GM12801 (cell line): ENCODE results near the gene SLC35A3.

Source experiments
- TF ChIP-seq, protein P1 (sequence below): IDR thresholded peaks from one replicate; pipeline ENCODE4 v1.5.1; 2011; ENCODE audit warnings: control low read depth; ENCODE audit not compliant: insufficient read length; ENCODE audit errors: extremely low read depth

SLC35A3 gene

DNA sequence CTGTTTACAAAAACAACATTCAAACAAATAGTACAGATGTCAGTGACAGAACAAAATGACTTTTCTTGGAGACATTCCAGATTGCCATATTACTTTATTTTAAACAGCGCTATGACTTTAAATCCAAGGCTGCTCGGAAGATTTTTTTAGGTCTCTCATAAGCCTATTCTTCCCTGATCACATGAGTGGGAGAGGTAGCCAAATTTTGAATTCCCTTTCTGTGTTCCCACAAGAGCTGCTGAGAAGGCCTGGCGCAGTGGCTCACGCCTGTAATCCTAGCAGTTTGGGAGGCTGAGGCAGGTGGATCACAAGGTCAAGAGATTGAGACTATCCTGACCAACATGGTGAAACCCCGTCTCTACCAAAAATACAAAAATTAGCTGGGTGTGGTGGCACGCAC, 53.7 kb downstream of the SLC35A3 start:
- TF ChIP-seq, protein P1, sequence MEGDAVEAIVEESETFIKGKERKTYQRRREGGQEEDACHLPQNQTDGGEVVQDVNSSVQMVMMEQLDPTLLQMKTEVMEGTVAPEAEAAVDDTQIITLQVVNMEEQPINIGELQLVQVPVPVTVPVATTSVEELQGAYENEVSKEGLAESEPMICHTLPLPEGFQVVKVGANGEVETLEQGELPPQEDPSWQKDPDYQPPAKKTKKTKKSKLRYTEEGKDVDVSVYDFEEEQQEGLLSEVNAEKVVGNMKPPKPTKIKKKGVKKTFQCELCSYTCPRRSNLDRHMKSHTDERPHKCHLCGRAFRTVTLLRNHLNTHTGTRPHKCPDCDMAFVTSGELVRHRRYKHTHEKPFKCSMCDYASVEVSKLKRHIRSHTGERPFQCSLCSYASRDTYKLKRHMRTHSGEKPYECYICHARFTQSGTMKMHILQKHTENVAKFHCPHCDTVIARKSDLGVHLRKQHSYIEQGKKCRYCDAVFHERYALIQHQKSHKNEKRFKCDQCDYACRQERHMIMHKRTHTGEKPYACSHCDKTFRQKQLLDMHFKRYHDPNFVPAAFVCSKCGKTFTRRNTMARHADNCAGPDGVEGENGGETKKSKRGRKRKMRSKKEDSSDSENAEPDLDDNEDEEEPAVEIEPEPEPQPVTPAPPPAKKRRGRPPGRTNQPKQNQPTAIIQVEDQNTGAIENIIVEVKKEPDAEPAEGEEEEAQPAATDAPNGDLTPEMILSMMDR: no peak

DNA sequence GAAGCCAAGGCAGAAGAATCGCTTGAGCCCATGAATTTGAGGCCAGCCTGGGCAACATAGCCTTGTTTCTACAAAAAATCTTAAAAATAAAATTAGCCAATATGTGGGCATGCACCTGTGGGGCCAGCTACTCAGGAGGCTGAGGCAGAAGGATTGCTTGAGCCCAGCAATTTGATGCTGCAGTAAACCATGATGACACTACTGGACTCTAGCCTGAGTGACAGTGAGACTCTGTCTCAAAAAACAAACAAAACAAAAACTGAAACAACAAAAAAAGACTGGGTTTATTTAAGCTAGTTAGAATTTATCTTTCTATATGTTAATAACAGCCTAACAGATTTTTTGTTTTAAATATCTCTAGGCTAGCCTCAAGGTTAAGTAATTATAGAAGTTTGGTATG, 57.4 kb downstream of the SLC35A3 start:
- TF ChIP-seq, protein P1: no peak

DNA sequence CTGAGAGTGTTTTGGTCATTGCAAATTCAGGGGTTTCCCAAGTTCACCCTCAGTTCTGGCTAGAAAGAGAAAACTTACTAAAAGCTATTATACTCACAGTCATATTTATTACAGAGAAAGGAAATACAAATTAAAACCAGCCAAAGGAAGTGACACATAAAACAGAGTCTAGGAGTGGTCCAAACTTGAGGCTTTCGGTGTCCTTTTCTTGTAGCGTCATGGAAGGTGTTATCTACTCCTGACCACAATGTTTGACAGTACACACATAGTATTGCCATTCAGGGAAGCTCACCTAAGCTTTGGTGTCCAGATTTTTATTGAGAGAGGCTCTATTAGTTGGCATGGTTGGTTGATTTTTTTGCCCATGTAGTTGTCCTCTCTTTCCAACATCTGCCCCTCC, 59.0 kb downstream of the SLC35A3 start:
- TF ChIP-seq, protein P1: no peak

DNA sequence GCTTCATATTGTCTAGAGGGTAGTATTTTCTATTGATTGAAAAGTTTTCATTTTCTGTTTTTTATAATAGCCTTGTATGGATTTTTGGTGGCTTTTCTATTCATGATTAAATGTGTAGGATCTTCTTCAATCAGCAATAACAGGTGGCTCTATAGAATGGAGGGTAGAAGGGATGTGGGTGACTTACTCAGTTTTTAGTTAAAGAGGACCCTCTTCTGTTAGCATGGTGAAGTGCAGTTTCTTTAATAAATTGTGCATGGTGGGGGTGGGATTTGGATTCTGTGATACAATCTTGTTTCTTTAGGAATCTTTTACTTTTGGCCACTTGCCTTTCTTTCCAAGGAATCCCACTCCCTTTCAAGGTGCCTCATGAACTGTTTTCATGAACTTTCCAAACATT, 64.7 kb downstream of the SLC35A3 start:
- TF ChIP-seq, protein P1: no peak

DNA sequence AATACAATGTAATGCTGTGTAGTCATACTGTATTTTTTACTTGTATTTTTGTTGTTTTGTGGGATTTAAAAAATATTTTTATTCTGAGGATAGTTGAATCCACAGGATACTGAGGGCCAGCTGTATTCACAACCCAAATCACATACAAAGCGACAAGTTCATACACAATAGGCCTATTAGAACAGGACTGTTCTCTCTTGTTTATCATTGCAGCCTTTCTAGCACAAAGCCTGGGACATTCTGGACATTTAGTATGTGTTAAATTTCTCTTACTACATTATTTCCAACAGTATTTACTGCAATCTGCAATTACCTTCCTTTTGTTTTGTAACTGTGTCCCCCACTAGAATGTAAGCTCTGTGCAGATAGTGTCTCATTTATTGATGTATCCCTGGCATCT, 65.4 kb downstream of the SLC35A3 start:
- TF ChIP-seq, protein P1: no peak

DNA sequence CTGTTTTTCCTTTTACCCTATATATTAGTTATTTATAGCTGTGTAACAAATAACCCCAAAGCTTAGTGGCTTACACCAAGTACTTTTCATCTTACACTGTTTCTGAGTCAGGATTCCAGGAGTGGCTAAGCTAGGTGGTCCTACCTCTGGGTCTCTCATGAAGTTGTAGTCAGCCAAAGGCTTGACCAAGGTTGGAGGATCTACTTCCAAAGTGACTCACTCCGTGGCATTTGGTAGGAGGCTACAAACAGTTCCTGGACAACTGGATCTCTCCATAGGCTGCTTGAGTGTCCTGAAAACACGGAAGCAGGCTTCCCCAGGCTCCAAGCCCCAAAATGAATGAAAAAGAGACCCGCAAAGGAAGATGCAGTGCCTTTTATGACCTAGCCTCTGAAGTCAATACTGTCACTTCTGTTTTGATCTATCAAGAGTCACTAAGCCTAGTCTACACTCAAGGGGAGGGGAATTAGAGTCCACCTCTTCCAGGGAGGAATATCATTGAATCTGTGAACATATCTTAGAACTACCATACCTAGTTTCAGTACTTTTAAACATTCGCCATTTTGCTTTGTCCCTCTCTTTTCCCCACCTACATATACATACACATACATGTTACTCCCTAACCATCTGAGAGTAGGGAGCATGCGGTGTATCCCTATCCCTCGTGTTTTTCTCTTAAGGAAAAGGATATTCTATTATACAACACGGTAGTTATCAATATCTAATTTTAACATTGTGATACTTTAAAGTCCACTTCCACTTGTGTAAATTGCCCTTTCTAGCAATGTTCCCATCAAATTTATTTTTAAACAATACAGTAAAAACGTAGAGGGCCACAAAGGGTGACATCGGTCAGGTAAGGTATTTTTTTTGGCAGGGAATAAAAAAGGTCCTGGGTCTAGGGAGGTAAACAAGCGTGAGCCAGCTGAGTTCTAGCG, 67.2 kb downstream of the SLC35A3 start:
- TF ChIP-seq, protein P1: no peak

DNA sequence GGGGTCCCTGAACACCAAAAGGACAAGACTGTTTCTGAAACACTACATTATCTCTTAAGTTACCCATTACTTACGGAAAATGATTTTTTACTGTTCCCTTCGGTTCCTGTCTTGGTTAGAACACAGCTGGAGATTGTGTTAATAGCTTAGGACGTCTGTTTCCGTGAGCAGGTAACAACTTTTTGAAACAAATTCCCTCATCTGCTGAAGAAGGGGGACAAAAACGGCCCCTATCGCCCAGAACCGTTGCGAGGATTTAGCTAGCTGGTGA, 67.8 kb downstream of the SLC35A3 start:
- TF ChIP-seq, protein P1: no peak
